K562 (cell line): ENCODE results near the gene HLA-DMB. TPM values are rescaled to one million over a fixed set of nuclear protein-coding genes. Genes with fewer than 3 reads are reported as not detected.

Experiments used
- ARID2 ChIP-seq: fragments of 450-650 bp; IDR thresholded peaks from 2 replicates; pipeline ENCODE4 v1.6.1; 2017; ENCODE audit warnings: antibody characterized with exemption, mild to moderate bottlenecking
- ATF1 ChIP-seq, 2 experiments: fragments of 450-650 bp in 1 of 2; IDR thresholded peaks; 2 replicates each; pipeline ENCODE4 v1.6.1; 2016; ENCODE audit warnings: missing compliant biosample characterization in 1 of 2, missing genetic modification characterization in 1 of 2
- CTBP1 ChIP-seq: fragments of 450-650 bp; IDR thresholded peaks from 2 replicates; pipeline ENCODE4 v1.6.1; 2016; ENCODE audit warnings: borderline replicate concordance
- CTCF ChIP-seq, 3 experiments: IDR thresholded peaks in 2 of 3; conservative IDR thresholded peaks in 1 of 3; 2 replicates each; pipeline ENCODE4 v1.5.1; 2011 to 2012; ENCODE audit warnings: low read length in 3 of 3, mild to moderate bottlenecking in 3 of 3, control low read depth in 2 of 3, improper control_type of control experiment in 1 of 3, inconsistent platforms in 1 of 3, low read depth in 1 of 3, mixed read lengths in 1 of 3, moderate library complexity in 1 of 3; ENCODE audit not compliant: insufficient read depth in 2 of 3
- CTCFL ChIP-seq: IDR thresholded peaks from 2 replicates; pipeline ENCODE4 v1.6.1; 2011; ENCODE audit warnings: borderline replicate concordance, low read depth, mild to moderate bottlenecking, moderate library complexity, low read length; ENCODE audit not compliant: insufficient read depth, poor library complexity, severe bottlenecking
- EP400 ChIP-seq: fragments of 450-650 bp; IDR thresholded peaks from 2 replicates; pipeline ENCODE4 v1.6.1; 2017; ENCODE audit warnings: antibody characterized with exemption, mild to moderate bottlenecking, moderate library complexity
- HDGF ChIP-seq: fragments of 450-650 bp; IDR thresholded peaks from 2 replicates; pipeline ENCODE4 v1.6.1; 2016
- ID3 ChIP-seq, 2 experiments: fragments of 250-450 bp in 1 of 2; fragments of 450-650 bp in 1 of 2; sonication (Bioruptor Pico) in 1 of 2; IDR thresholded peaks; 2 replicates each; pipeline versions ENCODE4 v1.6.1 to v1.8.0; 2016 to 2021; ENCODE audit warnings: mild to moderate bottlenecking in 2 of 2, moderate library complexity in 2 of 2, missing compliant biosample characterization in 1 of 2, missing genetic modification characterization in 1 of 2
- MNT ChIP-seq, 2 experiments: fragments of 450-650 bp; conservative IDR thresholded peaks; 2 replicates each; pipeline ENCODE4 v1.6.1; 2017; ENCODE audit warnings: mild to moderate bottlenecking in 2 of 2, moderate library complexity in 2 of 2
- PTBP1 ChIP-seq: fragments of 200-400 bp; formaldehyde crosslinking; IDR thresholded peaks from 2 replicates; pipeline ENCODE4 v1.6.1; 2017; ENCODE audit warnings: low read depth, low read length
- RAD21 ChIP-seq, 2 experiments: fragments of 250-450 bp in 1 of 2; fragments of 450-650 bp in 1 of 2; sonication (Bioruptor Pico) in 1 of 2; formaldehyde crosslinking in 1 of 2; IDR thresholded peaks in 1 of 2; conservative IDR thresholded peaks in 1 of 2; 2 replicates each; pipeline versions ENCODE4 v1.4.0 to v1.8.0; 2020 to 2022; ENCODE audit warnings: mild to moderate bottlenecking in 2 of 2, moderate library complexity in 1 of 2
- RB1 ChIP-seq: fragments of 450-650 bp; IDR thresholded peaks from 2 replicates; pipeline ENCODE4 v1.6.1; 2017; ENCODE audit warnings: low read depth, mild to moderate bottlenecking
- RBM25 ChIP-seq: fragments of 200-400 bp; formaldehyde crosslinking; IDR thresholded peaks from 2 replicates; pipeline ENCODE4 v1.6.1; 2018; ENCODE audit warnings: low read length, low read depth, moderate library complexity; ENCODE audit not compliant: severe bottlenecking
- RCOR1 ChIP-seq, 2 experiments: IDR thresholded peaks; 2 replicates each; pipeline ENCODE4 v1.6.1; 2012; ENCODE audit warnings: low read depth in 2 of 2, low read length in 2 of 2, borderline replicate concordance in 1 of 2, improper control_type of control experiment in 1 of 2
- STAG1 ChIP-seq: sonication (generic); formaldehyde crosslinking; IDR thresholded peaks from 2 replicates; pipeline ENCODE4 v1.5.0; 2020; ENCODE audit warnings: missing genetic modification reagents, borderline replicate concordance
- TOE1 ChIP-seq, 2 experiments: fragments of 450-650 bp in 1 of 2; sonication (generic) in 1 of 2; formaldehyde crosslinking in 1 of 2; IDR thresholded peaks; 2 replicates each; pipeline versions ENCODE4 v1.7.1 to v1.8.0; 2016 to 2022; ENCODE audit warnings: borderline replicate concordance in 2 of 2, mild to moderate bottlenecking in 2 of 2, antibody characterized with exemption in 1 of 2, inconsistent platforms in 1 of 2, low read depth in 1 of 2, missing genetic modification reagents in 1 of 2, moderate library complexity in 1 of 2
- XRCC5 ChIP-seq: fragments of 200-400 bp; formaldehyde crosslinking; IDR thresholded peaks from 2 replicates; pipeline ENCODE4 v1.6.1; 2017; ENCODE audit warnings: low read depth, mild to moderate bottlenecking, low read length
- ZNF23 ChIP-seq: fragments of 250-450 bp; sonication (Bioruptor Pico); IDR thresholded peaks from 2 replicates; pipeline ENCODE4 v1.4.0; 2020; ENCODE audit warnings: mild to moderate bottlenecking
- ZNF436 ChIP-seq: fragments of 250-450, 450-650 bp; sonication (Bioruptor Pico); formaldehyde crosslinking; IDR thresholded peaks from 2 replicates; pipeline ENCODE4 v1.7.0; 2020; ENCODE audit warnings: mild to moderate bottlenecking
- polyA plus RNA-seq, 8 experiments: library from polyadenylated mRNA; depleted of rRNA in 4 of 8; stranded (reverse) in 5 of 8; unstranded in 3 of 8; fragments of >200 nt; fragmentation: Nextera tagmentation in 2 of 8; fragmentation: Illumina TruSeq in 1 of 8; extraction: Ambion mirVana in 2 of 8; extraction: Trizol in 1 of 8; gene quantifications; 2 replicates each; pipeline versions ENCODE4 v1.2.1 to v1.2.3, GENCODE V29; 2011 to 2014; ENCODE audit warnings: inconsistent platforms in 1 of 8, missing spikeins in 1 of 8
- total RNA-seq, 7 experiments: library from RNA; depleted of rRNA in 6 of 7; stranded (reverse); fragments of >200 nt in 6 of 7; fragmentation: Illumina TruSeq in 2 of 7; extraction: Trizol in 2 of 7; gene quantifications; 2 replicates each; pipeline versions ENCODE4 v1.2.1 to v1.2.3, GENCODE V29; 2011 to 2021; ENCODE audit warnings: low replicate concordance in 1 of 7

HLA-DMB gene
- total and polyA plus RNA-seq, 9 of the 15 experiments (the other 6 are each of a cell fraction or from before 2014, with no cell fraction given): 0.38 TPM; not detected in 8

GRCh38 chr6:32984622-32985389, 44.0 kb upstream of the HLA-DMB start (continued):
- TF ChIP-seq ARID2: peak; percentile 93
- 0 out of 4 replicates have a peak, but pooled peaks of 1 of the 2 experiments have one; percentile 29 for TF ChIP-seq MNT (conservative IDR thresholded peaks at IDR 0.05)
- TF ChIP-seq HDGF: no peak
- TF ChIP-seq STAG1 (CRISPR knock-in tag): peak; percentile 84
- TF ChIP-seq RBM25: no peak
- 0 out of 2 replicates have a peak, but pooled peaks have one; percentile 30 for TF ChIP-seq CTBP1
- peak; percentile 95 to 99 (median 97) for TF ChIP-seq CTCF (IDR thresholded peaks at IDR 0.05 in 2 of 3, conservative IDR thresholded peaks at IDR 0.05 in 1 of 3; ENCODE audit: insufficient read depth in 2 of 3, low read depth in 1 of 3, low read length in 3 of 3)
- TF ChIP-seq RCOR1 (IDR thresholded peaks at IDR 0.05; ENCODE audit: borderline replicate concordance in 1 of 2, low read depth in 2 of 2, low read length in 2 of 2): peak in 1 of 2 experiments; percentile 49; a peak in 1 of 4 replicates
- TF ChIP-seq ID3 (CRISPR knock-in tag; IDR thresholded peaks at IDR 0.05): no peak
- peak; percentile 57; the same call in 1 of the 2 replicates for TF ChIP-seq ID3 (tag; IDR thresholded peaks at IDR 0.05)
- peak; percentile 97 to 99 for TF ChIP-seq RAD21 (CRISPR knock-in tag; conservative IDR thresholded peaks at IDR 0.05 in 1 of 2, IDR thresholded peaks at IDR 0.05 in 1 of 2)
- TF ChIP-seq XRCC5: peak; percentile 33; the same call in 1 of the 2 replicates
- TF ChIP-seq RB1: peak; percentile 48; the same call in 1 of the 2 replicates
- no peak for TF ChIP-seq ATF1 (CRISPR knock-in tag; IDR thresholded peaks at IDR 0.05)
- 0 out of 2 replicates have a peak, but pooled peaks have one; percentile 26 for TF ChIP-seq ATF1 (tag; IDR thresholded peaks at IDR 0.05)
- TF ChIP-seq TOE1 (IDR thresholded peaks at IDR 0.05; ENCODE audit: borderline replicate concordance): no peak
- TF ChIP-seq TOE1 (CRISPR knock-in tag; IDR thresholded peaks at IDR 0.05; ENCODE audit: borderline replicate concordance, low read depth): no peak
- no peak for TF ChIP-seq ZNF23 (CRISPR knock-in tag)
- no peak for TF ChIP-seq ZNF436 (CRISPR knock-in tag)
- no peak for TF ChIP-seq PTBP1
- TF ChIP-seq CTCFL: peak; percentile 51
- no peak for TF ChIP-seq EP400
